Measurements from ENCODE around the gene MACO1. TPM values are rescaled to one million over a fixed set of nuclear protein-coding genes. Genes with fewer than 3 reads are reported as not detected.

Gene MACO1
- total RNA-seq, 6 donors from 2014 or later: 12.6 to 27.2 (median 16.9) TPM

DNA sequence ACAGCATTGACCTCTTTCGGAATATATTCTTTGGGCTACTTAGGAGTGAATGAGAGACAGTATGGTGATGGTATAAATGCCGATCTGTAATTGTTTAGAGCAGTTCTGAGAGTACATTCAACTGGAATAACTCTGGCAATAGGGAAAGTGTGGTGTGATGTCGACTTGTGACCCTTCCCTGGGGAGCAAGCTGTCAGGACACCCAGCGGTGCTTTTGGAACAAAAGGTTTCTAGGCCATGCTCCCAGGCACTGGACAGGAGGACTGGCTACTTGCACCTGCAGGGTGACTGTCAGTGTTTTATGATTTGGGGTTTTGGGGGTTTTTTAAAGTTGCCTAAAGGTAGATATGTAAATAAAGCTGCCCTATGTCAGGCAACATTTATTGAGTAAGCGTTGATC, 50.9 kb downstream of the MACO1 start:
- Histone ChIP-seq H3K4me3 (no peak overlapping the region), H3K9me3 (no peaks in the 10 kb centered on the region), H3K27ac (no peak overlapping the region), H3K4me1 (peaks cover 0 to 7% (median 2%) of the 10 kb centered on the region in 4 donors), H3K27me3 (no peaks in the 10 kb centered on the region), H3K36me3 (peaks cover 0 to 32% (median 5%) of the 10 kb centered on the region in 4 donors)
- TF ChIP-seq POLR2AphosphoS5 (IDR thresholded peaks at IDR 0.05) (no peak), POLR2A (IDR thresholded peaks at IDR 0.05) (no peak), EP300 (IDR thresholded peaks at IDR 0.05) (no peak)
- TF ChIP-seq, protein P1, sequence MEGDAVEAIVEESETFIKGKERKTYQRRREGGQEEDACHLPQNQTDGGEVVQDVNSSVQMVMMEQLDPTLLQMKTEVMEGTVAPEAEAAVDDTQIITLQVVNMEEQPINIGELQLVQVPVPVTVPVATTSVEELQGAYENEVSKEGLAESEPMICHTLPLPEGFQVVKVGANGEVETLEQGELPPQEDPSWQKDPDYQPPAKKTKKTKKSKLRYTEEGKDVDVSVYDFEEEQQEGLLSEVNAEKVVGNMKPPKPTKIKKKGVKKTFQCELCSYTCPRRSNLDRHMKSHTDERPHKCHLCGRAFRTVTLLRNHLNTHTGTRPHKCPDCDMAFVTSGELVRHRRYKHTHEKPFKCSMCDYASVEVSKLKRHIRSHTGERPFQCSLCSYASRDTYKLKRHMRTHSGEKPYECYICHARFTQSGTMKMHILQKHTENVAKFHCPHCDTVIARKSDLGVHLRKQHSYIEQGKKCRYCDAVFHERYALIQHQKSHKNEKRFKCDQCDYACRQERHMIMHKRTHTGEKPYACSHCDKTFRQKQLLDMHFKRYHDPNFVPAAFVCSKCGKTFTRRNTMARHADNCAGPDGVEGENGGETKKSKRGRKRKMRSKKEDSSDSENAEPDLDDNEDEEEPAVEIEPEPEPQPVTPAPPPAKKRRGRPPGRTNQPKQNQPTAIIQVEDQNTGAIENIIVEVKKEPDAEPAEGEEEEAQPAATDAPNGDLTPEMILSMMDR (IDR thresholded peaks at IDR 0.05): no peak
- DNase-seq (no peak), ATAC-seq (ENCODE audit: low FRiP score in 2 of 2) (no peak)
- WGBS, 2 donors: 88 to 95% methylated on average over 5 of the region's 5 CpGs

DNA sequence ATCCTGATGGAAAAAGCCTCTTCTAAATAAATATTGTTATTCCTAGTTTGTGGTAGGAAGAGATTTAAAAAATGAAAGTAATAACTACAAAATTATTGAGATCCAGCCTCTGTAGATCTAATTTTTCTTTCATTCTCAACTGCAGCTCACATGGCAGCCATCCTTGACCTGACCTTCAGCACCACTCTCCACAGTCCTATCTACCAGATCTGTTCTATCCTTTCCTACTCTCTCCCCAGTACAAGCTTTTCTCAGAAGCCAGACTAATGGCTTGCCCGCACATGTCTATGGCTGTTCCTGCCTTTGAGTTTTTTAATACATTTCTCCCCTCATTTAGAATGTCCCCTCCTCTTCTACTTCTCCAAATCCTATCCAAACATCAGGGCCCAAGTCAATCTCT, 51.5 kb downstream of the MACO1 start:
- Histone ChIP-seq H3K27me3 (no peaks in the 10 kb centered on the region), H3K27ac (no peak overlapping the region), H3K4me1 (peaks cover 0 to 7% (median 2%) of the 10 kb centered on the region in 4 donors), H3K9me3 (no peaks in the 10 kb centered on the region), H3K4me3 (no peak overlapping the region), H3K36me3 (peaks cover 0 to 38% (median 5%) of the 10 kb centered on the region in 4 donors)
- ATAC-seq (ENCODE audit: low FRiP score in 2 of 2) (no peak), DNase-seq (no peak)
- TF ChIP-seq, protein P1 (IDR thresholded peaks at IDR 0.05): no peak
- no peak for TF ChIP-seq POLR2AphosphoS5 (IDR thresholded peaks at IDR 0.05)
- 88 to 98% methylated on average over 1 of the region's 1 CpG for WGBS, 2 donors

DNA sequence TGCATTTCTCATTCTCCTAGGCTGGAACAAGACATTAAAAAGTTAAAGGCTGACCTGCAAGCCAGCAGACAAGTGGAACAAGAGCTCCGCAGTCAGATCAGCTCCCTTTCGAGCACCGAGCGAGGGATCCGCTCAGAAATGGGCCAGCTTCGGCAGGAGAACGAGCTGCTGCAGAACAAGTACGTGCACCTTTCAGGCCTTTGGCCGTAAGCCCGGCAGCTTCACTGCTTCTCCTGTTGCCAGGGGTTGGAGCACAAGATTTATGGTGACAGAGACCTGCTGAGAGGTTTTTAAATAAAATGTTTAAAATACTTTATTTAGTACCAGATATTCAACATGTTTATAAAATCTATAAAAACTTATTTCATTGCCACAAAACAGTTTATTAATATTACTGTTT, 53.4 kb downstream of the MACO1 start:
- Histone ChIP-seq H3K27me3 (no peaks in the 10 kb centered on the region), H3K4me3 (no peak overlapping the region), H3K36me3 (peaks cover 0 to 48% (median 9%) of the 10 kb centered on the region in 4 donors), H3K9me3 (no peaks in the 10 kb centered on the region), H3K4me1 (no peaks in the 10 kb centered on the region), H3K27ac (no peak overlapping the region)
- WGBS, 2 donors: 63 to 72% methylated on average over 10 of the region's 10 CpGs
- TF ChIP-seq POLR2A (IDR thresholded peaks at IDR 0.05): no peak
- TF ChIP-seq POLR2AphosphoS5 (IDR thresholded peaks at IDR 0.05): no peak
- ATAC-seq (ENCODE audit: low FRiP score in 2 of 2) (no peak), DNase-seq (no peak)

DNA sequence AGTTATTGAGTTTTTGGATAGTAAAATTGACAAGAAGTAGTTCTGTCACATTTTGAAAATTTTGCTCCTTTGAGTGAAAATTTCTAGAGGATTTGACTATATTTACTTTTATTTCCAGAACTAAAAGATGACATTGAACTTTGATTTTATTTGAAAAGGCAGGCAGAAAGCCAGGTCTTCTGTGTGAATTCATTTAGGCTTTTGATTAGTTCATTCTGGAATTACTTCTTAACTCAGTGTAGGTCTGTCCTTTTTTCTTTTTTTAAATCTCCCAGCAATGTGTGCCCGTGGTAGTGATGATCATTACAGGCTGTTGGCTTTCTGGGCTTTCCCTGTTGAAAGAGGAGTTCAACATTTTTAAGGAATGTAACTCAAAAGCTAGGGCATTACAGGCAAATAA, 53.8 kb downstream of the MACO1 start:
- 91 to 95% methylated on average over 1 of the region's 1 CpG for WGBS, 2 donors
- no peak overlapping the region for H3K4me3 ChIP-seq
- DNase-seq (no peak), ATAC-seq (ENCODE audit: low FRiP score in 2 of 2) (no peak)
- H3K27me3 ChIP-seq: no peaks in the 10 kb centered on the region
- H3K9me3 ChIP-seq: no peaks in the 10 kb centered on the region
- H3K36me3 ChIP-seq: peaks cover 0 to 53% (median 14%) of the 10 kb centered on the region in 4 donors
- H3K4me1 ChIP-seq: no peaks in the 10 kb centered on the region
- no peak overlapping the region for H3K27ac ChIP-seq
- TF ChIP-seq, protein P1 (IDR thresholded peaks at IDR 0.05): no peak
- TF ChIP-seq POLR2A (IDR thresholded peaks at IDR 0.05): no peak
- no peak for TF ChIP-seq POLR2AphosphoS5 (IDR thresholded peaks at IDR 0.05)
- no peak for TF ChIP-seq EP300 (IDR thresholded peaks at IDR 0.05)

DNA sequence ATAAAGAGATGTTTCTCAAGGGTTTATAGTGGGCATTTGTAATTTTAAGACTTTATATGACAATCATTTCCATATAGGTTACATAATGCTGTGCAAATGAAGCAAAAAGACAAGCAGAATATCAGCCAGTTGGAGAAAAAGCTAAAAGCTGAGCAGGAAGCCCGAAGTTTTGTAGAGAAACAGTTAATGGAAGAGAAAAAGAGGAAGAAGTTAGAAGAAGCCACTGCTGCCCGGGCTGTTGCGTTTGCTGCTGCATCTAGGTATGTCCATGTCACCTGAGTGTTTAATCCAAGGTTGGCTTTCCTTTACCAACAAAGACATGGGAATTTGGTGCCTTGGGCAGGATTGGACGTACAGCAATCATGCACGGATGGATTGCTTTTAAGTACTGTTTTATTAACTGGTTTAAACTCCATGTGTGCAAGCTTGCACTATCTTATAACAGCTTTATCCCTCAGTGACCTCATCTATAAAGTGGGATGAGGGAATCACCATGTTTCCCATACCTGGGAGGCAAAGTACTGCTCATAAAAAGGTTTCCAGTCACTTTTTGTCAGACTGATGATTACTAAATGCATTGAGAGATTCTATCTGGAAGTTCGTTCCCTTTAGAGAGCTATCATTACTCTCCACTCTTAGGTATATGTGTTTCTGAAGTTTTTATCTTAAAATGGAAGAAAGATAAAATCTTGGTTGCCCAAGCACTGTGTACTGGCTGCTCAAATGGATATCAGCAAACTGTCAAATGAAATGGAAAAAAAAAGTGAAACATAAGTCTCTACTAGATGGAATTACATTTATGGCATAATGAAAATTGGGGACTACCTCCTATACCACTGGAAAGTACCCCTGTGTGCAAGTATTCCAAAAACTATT, 55.1 kb downstream of the MACO1 start:
- DNase-seq (no peak), ATAC-seq (ENCODE audit: low FRiP score in 2 of 2) (no peak)
- Histone ChIP-seq H3K27me3 (no peaks in the 10 kb centered on the region), H3K27ac (no peak overlapping the region), H3K9me3 (no peaks in the 10 kb centered on the region), H3K4me1 (no peaks in the 10 kb centered on the region), H3K36me3 (peaks cover 4 to 61% (median 21%) of the 10 kb centered on the region in 4 donors), H3K4me3 (no peak overlapping the region)
- WGBS, 2 donors: 74 to 82% methylated on average over 6 of the region's 6 CpGs
- no peak for TF ChIP-seq POLR2AphosphoS5 (IDR thresholded peaks at IDR 0.05)
- no peak for TF ChIP-seq EP300 (IDR thresholded peaks at IDR 0.05)
- TF ChIP-seq POLR2A (IDR thresholded peaks at IDR 0.05): no peak
- TF ChIP-seq, protein P1 (IDR thresholded peaks at IDR 0.05): no peak

All from upper lobe of left lung (tissue), 6 donors.